Measurements from ENCODE around the gene SLC5A6. TPM values are rescaled to one million over a fixed set of nuclear protein-coding genes. Genes with fewer than 3 reads are reported as not detected.

Gene SLC5A6
- total and polyA plus RNA-seq, 2 of the 8 experiments (the other 6 are each of a cell fraction or from before 2014, with no cell fraction given) = 118 to 183 TPM

GRCh38 chr2:27245626-27246025, 33.6 kb upstream of the SLC5A6 start:
- Histone ChIP-seq H4K20me1 (replicated peaks in 1 of 2; ENCODE audit: control insufficient read depth in 1 of 2, insufficient read depth in 2 of 2, low read length in 2 of 2) (peaks cover 4 to 7% of the 10 kb centered on the region in 2 experiments), H4K5ac (ENCODE audit: insufficient read length, low read depth, low read length) (no peak overlapping the region), H3K79me2 (ENCODE audit: control insufficient read depth in 1 of 2, insufficient read depth in 2 of 2, low read length in 2 of 2) (no peaks in the 10 kb centered on the region), H3K79me1 (ENCODE audit: low read depth, low read length) (no peaks in the 10 kb centered on the region), H2BK5ac (ENCODE audit: low read depth, low read length) (no peak overlapping the region), H2AK5ac (ENCODE audit: low read depth, low read length) (no peak overlapping the region), H2BK120ac (replicated peaks; ENCODE audit: low read depth, low read length) (no peak overlapping the region), H2BK12ac (ENCODE audit: low read depth, low read length) (no peak overlapping the region), H2AFZ (ENCODE audit: low read length) (no peak overlapping the region), H3K4me1 (replicated peaks in 1 of 4; ENCODE audit: control insufficient read depth in 3 of 4, insufficient read depth in 4 of 4, low read length in 3 of 4) (peaks cover 0 to 4% (median 2%) of the 10 kb centered on the region in 4 experiments; a peak in 6 of 7 replicates), H3K4me2 (ENCODE audit: insufficient read depth in 1 of 2, low read depth in 2 of 2, low read length in 2 of 2) (no peak overlapping the region), H4K91ac (replicated peaks; ENCODE audit: insufficient read length, low read length) (no peak overlapping the region), H2BK20ac (ENCODE audit: low read length) (no peak overlapping the region), H3K23me2 (ENCODE audit: low read depth, low read length) (no peaks in the 10 kb centered on the region), H3K56ac (replicated peaks; ENCODE audit: insufficient read length, low read depth, low read length) (no peak overlapping the region), H4K8ac (ENCODE audit: extremely low read depth, insufficient read depth, low read length) (no peak overlapping the region), H2BK15ac (ENCODE audit: low read length) (no peak overlapping the region), H3K9ac (replicated peaks in 1 of 4; ENCODE audit: extremely low read depth in 1 of 4, low read depth in 3 of 4, low read length in 3 of 4) (no peak overlapping the region), H3K4ac (replicated peaks; ENCODE audit: insufficient read length, low read depth, low read length) (no peak overlapping the region), H3K9me3 (ENCODE audit: insufficient read depth in 2 of 2, low read depth in 1 of 2, low read length in 1 of 2) (no peaks in the 10 kb centered on the region), H3K27ac (ENCODE audit: low read depth, low read length) (no peak overlapping the region), H3K18ac (ENCODE audit: extremely low read depth, low read length) (no peak overlapping the region), H3K4me3 (ENCODE audit: extremely low read depth in 1 of 4, insufficient read depth in 2 of 4, low read depth in 3 of 4, low read length in 4 of 4) (no peak overlapping the region), H3K36me3 (ENCODE audit: control insufficient read depth in 2 of 4, insufficient read depth in 4 of 4, low read length in 3 of 4) (peaks cover 26 to 41% (median 40%) of the 10 kb centered on the region in 4 experiments), H3K14ac (ENCODE audit: insufficient read length) (no peak overlapping the region), H3K23ac (ENCODE audit: insufficient read length) (no peak overlapping the region), H3K27me3 (replicated peaks in 1 of 4; ENCODE audit: control insufficient read depth in 3 of 4, extremely low read depth in 1 of 4, insufficient read depth in 3 of 4, low read length in 3 of 4) (0 out of 7 replicates have a peak, but pooled peaks cover 0 to 2% (median 0%) of the 10 kb centered on the region in 4 experiments)
- ChIA-PET CTCF (ENCODE audit: partially characterized antibody) (interaction anchor here (0.6 to 3.4 kb wide), 5 partner anchors 27 to 84 kb away, joined by 3 to 19 read pairs (median 3); no protein-coding TSS in a partner anchor), POLR2A (ENCODE audit: partially characterized antibody) (interaction anchor here (1.4 to 32.6 kb wide), 5 partner anchors 12 to 54 kb away, joined by 3 to 835 read pairs (median 51); partner anchors contain the start of genes CAD, DNAJC5G and TRIM54)
- TF ChIP-seq RXRA (IDR thresholded peaks at IDR 0.05; ENCODE audit: insufficient read depth, low read depth, low read length) (no peak), GABPA (IDR thresholded peaks at IDR 0.05; ENCODE audit: borderline replicate concordance, insufficient read depth, low read length) (no peak), BRCA1 (IDR thresholded peaks at IDR 0.05; ENCODE audit: low read depth, low read length) (no peak), MAFK (IDR thresholded peaks at IDR 0.05; ENCODE audit: low read depth, low read length) (no peak), SP4 (IDR thresholded peaks at IDR 0.05; ENCODE audit: low read length) (no peak), BCL11A (IDR thresholded peaks at IDR 0.05; ENCODE audit: low read depth in 2 of 2, low read length in 2 of 2) (no peak), RNF2 (IDR thresholded peaks at IDR 0.05; ENCODE audit: borderline replicate concordance, low read depth, low read length, missing control alignments, poor library complexity, severe bottlenecking) (no peak), SIRT6 (IDR thresholded peaks at IDR 0.05; ENCODE audit: low read length) (no peak), NANOG (IDR thresholded peaks at IDR 0.05; ENCODE audit: insufficient read depth, low read depth, low read length, poor library complexity, severe bottlenecking) (no peak), EZH2 (IDR thresholded peaks at IDR 0.05; ENCODE audit: low read depth, low read length, severe bottlenecking) (no peak), CHD1 (IDR thresholded peaks at IDR 0.05; ENCODE audit: low read depth, low read length) (no peak)
- no peak for DNase-seq (ENCODE audit: low read depth in 1 of 2, low spot score in 2 of 2)
- WGBS, 2 experiments (ENCODE audit: extremely low coverage in 1 of 2, insufficient coverage in 1 of 2, insufficient read length in 1 of 2, insufficient replicate concordance in 2 of 2, low coverage in 1 of 2, low lambda C conversion rate in 2 of 2, missing lambda C conversion rate in 1 of 2) = 93% methylated on average over 4 of the region's 4 CpGs; no CpG with 5 or more reads in 1 of the 2 experiments
- no peak for FAIRE-seq
